GM18873 (cell line): ENCODE results near the gene ADAM17.
"Not testable (repeated sequence)": the region's sequence is repeated elsewhere in the genome, so short reads cannot be mapped to it uniquely, and the experiment has no call there.

Source experiments
- ATAC-seq: cut with Tn5 transposase; IDR thresholded peaks from one replicate; pipeline ENCODE4 v1.9.1; 2021; ENCODE audit warnings: mild to moderate bottlenecking, moderate library complexity, moderate number of reproducible peaks; ENCODE audit not compliant: unreplicated experiment, low FRiP score

The ADAM17 gene

GRCh38 chr2:9555297-9556120 is at the start of gene ADAM17:
Gene ADAM17, minus strand, starts transcription at chr2:9555830. Its CDS starts 225 bp downstream, at chr2:9555605.
- ATAC-seq: peak; percentile 83

GRCh38 chr2:9602412-9602811 is 46.8 kb upstream of the ADAM17 start:
- ATAC-seq: no peak

- ATAC-seq: no peak
These were observed 45.8 kb upstream of the ADAM17 start for GRCh38 chr2:9601397-9601796.

- ATAC-seq: no peak
These were observed 43.8 kb upstream of the ADAM17 start for GRCh38 chr2:9599430-9599829.

GRCh38 chr2:9596621-9597311 is 41.1 kb upstream of the ADAM17 start:
- ATAC-seq: no peak

- no peak for ATAC-seq
These were observed 40.1 kb upstream of the ADAM17 start for GRCh38 chr2:9595746-9596145.

- not testable (repeated sequence) for ATAC-seq
These were observed 39.6 kb upstream of the ADAM17 start for GRCh38 chr2:9595256-9595655.

- ATAC-seq: no peak
These were observed 38.9 kb upstream of the ADAM17 start for GRCh38 chr2:9594366-9595054.

- ATAC-seq: no peak
These were observed 38.3 kb upstream of the ADAM17 start for GRCh38 chr2:9593925-9594324.

GRCh38 chr2:9592699-9593098 is 37.1 kb upstream of the ADAM17 start:
- ATAC-seq: no peak

GRCh38 chr2:9590641-9591040 is 35.0 kb upstream of the ADAM17 start:
- no peak for ATAC-seq

GRCh38 chr2:9586465-9586864 is 30.8 kb upstream of the ADAM17 start:
- no peak for ATAC-seq

GRCh38 chr2:9585486-9585885 is 29.9 kb upstream of the ADAM17 start:
- no peak for ATAC-seq

- ATAC-seq: not testable (repeated sequence)
These were observed 29.3 kb upstream of the ADAM17 start for GRCh38 chr2:9584902-9585301.

GRCh38 chr2:9582624-9583023 is 27.0 kb upstream of the ADAM17 start:
- ATAC-seq: no peak

- no peak for ATAC-seq
These were observed 23.0 kb upstream of the ADAM17 start for GRCh38 chr2:9578467-9579235.

GRCh38 chr2:9574331-9574730 is 18.7 kb upstream of the ADAM17 start:
- no peak for ATAC-seq

GRCh38 chr2:9573840-9574239 is 18.2 kb upstream of the ADAM17 start:
- no peak for ATAC-seq

- ATAC-seq: no peak
These were observed 17.5 kb upstream of the ADAM17 start for GRCh38 chr2:9573013-9573720.
